Measurements from ENCODE around the gene NUP58. TPM values are rescaled to one million over a fixed set of nuclear protein-coding genes. Genes with fewer than 3 reads are reported as not detected.

NUP58 gene
- total RNA-seq, 1 donor from 2014 or later = 48.4 TPM

DNA sequence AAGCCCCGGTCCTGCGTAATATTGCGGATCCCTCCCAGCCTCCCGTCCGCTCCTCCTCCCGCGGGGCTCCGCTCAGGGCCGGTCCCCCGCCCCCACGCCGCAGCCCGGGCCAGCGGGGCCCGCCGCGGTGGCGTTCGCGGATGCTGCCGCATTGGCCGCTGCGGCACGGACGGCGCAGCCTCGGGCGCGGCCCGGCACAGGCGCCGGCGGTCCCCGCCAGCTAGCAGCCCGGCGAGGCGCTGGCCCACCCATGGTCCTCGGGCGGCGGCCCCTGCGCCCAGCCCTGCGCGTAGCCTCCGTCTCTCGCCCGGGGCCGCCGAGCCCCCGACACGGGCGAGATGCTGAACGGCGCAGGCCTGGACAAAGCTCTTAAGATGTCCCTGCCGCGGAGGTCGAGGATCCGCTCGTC is 70.5 kb downstream of the NUP58 start, which contains the start of gene ATP8A2:
Gene ATP8A2 (plus strand): TSS at position 100 of the 409 bp plus-strand sequence. CDS start 239 bp downstream, at position 339.
- peaks cover 56% of the 10 kb centered on the region for H3K27me3 Mint-ChIP-seq

DNA sequence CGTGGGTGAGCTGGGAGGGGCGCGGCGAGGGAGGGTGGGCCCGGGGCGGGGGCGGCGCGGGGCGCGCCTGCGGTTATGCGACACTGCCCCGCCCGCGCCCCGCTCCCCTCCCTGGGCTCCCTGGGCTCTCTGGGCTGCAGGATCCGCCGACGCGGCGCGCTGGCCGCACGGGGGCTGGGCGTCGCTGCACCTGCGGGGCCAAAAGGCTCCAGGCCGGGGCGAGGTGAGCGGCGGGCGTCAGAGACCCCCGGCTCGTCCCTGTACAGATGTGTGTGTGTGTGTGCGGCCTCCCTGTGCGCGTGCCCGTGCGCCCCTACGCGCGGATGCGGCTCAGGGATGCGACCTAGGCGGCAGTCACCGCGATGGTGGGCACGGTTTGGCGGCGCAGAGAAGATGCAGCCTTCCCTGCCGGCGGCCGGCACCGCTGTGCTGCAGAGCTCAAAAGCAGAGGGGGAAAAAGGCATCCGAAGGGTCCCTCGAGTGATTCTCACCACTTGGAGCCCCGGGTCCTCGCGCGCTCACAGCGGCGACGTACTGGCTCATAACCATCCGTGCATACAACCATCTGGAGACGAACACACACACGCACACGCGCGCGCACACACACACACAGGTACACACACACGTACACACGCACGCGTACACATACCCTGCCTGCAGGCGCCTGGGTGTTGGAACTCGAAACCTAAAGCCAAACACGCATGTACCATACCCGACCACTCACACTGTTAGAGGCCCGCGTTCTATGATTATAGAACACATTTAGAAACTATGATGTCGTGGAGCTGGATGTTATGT is 71.1 kb downstream of the NUP58 start:
- Mint-ChIP-seq H3K27me3 (peaks cover 56% of the 10 kb centered on the region), H3K4me1 (peaks cover 20% of the 10 kb centered on the region), H3K27ac (no peak overlapping the region), H3K9me3 (no peaks in the 10 kb centered on the region), H3K36me3 (ENCODE audit: low read depth) (no peaks in the 10 kb centered on the region), H3K4me3 (peak overlapping the region; percentile 46)
- ChIA-PET POLR2A (no interaction called here), CTCF (no interaction called here)
- ATAC-seq (ENCODE audit: low read depth) (no peak), DNase-seq (no peak)
- TF ChIP-seq, protein P1, sequence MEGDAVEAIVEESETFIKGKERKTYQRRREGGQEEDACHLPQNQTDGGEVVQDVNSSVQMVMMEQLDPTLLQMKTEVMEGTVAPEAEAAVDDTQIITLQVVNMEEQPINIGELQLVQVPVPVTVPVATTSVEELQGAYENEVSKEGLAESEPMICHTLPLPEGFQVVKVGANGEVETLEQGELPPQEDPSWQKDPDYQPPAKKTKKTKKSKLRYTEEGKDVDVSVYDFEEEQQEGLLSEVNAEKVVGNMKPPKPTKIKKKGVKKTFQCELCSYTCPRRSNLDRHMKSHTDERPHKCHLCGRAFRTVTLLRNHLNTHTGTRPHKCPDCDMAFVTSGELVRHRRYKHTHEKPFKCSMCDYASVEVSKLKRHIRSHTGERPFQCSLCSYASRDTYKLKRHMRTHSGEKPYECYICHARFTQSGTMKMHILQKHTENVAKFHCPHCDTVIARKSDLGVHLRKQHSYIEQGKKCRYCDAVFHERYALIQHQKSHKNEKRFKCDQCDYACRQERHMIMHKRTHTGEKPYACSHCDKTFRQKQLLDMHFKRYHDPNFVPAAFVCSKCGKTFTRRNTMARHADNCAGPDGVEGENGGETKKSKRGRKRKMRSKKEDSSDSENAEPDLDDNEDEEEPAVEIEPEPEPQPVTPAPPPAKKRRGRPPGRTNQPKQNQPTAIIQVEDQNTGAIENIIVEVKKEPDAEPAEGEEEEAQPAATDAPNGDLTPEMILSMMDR (IDR thresholded peaks at IDR 0.05) = no peak
- intact Hi-C loops (cut with micrococcal nuclease) = no loop called here

More for the DNA sequence above, 70.5 kb downstream of the NUP58 start, which contains the start of gene ATP8A2:
- Mint-ChIP-seq H3K27ac (no peak within 1 kb of the TSS), H3K9me3 (no peaks in the 10 kb centered on the region), H3K4me3 (peak within 1 kb of the TSS; percentile 70), H3K4me1 (peaks cover 20% of the 10 kb centered on the region), H3K36me3 (ENCODE audit: low read depth) (no peaks in the 10 kb centered on the region)
- CTCF ChIA-PET = no interaction called here
- DNase-seq (peak; percentile 16), ATAC-seq (ENCODE audit: low read depth) (no peak)
- TF ChIP-seq, protein P1 (IDR thresholded peaks at IDR 0.05) = no peak
- POLR2A ChIA-PET = no interaction called here
- intact Hi-C loops (cut with micrococcal nuclease) = no loop called here

DNA sequence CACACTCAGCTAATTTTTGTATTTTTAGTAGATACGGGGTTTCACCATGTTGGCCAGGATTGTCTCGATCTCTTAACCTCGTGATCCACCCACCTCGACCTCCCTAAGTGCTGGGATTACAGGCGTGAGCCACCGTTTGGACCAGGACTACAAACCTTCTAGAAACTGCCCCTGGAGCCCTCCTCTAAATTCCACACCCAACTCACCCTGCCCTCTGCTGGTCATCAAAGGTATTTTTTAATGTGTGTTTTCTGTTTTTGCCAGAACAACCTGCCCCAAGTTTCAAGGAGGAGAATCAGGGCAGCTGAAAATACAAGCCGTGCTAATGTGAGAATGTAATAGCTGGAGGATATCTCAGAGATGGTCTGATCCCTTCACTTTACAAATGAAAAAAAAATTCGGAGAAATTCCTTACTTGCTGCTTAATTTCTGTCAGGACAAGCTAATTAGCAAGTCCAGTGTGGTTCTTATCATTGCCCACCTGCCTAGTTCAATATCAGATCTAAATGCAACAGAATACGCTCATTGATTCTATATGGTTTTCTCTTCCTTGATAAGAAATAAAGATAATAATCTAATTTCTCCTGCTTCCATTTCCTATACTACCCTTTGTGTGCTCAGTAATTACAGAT is 74.4 kb downstream of the NUP58 start:
- Mint-ChIP-seq H3K4me3 (no peak overlapping the region), H3K27me3 (peaks cover 41% of the 10 kb centered on the region), H3K9me3 (no peaks in the 10 kb centered on the region), H3K27ac (no peak overlapping the region), H3K36me3 (ENCODE audit: low read depth) (no peaks in the 10 kb centered on the region), H3K4me1 (peaks cover 14% of the 10 kb centered on the region)
- no peak for DNase-seq
- TF ChIP-seq, protein P1 (IDR thresholded peaks at IDR 0.05) = no peak
- CTCF ChIA-PET = interaction anchor here (0.6 to 2.7 kb wide), 10 partner anchors 8 to 1323 kb away, joined by 3 to 12 read pairs (median 5); no protein-coding TSS in a partner anchor
- POLR2A ChIA-PET = no interaction called here
- intact Hi-C loops (cut with micrococcal nuclease) = loop anchor here (1.0 to 2.0 kb wide), 2 partner anchors 109 to 379 kb away; no protein-coding TSS in a partner anchor
- ATAC-seq (ENCODE audit: low read depth) = no peak

DNA sequence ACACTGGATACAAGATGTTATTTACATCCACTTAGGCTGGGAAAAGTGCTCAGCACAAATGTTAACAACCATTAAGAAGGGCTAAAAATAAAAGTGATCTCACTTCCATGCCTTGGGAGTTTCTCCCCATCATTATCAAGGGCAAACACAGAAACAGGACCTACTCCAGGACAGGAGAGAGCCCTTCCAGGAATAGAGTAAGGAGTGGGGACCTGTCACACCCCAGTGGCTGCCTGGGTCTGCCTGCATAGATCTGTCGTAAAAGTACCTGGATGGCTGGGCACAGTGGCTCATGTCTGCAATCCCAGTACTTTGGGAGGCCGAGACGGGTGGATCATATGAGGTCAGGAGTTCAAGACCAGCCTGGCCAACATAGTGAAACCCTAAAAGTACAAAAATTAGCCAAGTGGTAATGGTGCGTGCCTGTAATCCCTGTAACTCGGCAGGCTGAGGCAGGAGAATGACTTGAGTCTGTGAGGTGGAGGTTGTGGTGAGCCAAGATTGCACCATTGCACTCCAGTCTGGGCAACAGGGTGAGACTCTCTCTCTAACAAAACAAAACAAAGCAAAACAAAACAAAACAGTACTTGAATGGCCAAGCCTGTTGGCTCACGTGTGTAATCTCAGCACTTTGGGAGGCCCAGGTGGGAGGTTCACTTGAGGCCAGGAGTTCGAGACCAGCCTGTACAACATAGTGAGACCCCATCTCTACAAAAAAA is 76.0 kb downstream of the NUP58 start:
- intact Hi-C loops (cut with micrococcal nuclease) = no loop called here
- CTCF ChIA-PET = interaction anchor here (1.8 kb wide), 1 partner anchor 10 kb away, joined by 5 read pairs; no protein-coding TSS in a partner anchor
- ATAC-seq (ENCODE audit: low read depth) = no peak

More for the DNA sequence above, 76.0 kb downstream of the NUP58 start:
- POLR2A ChIA-PET = no interaction called here
- TF ChIP-seq, protein P1 (IDR thresholded peaks at IDR 0.05) = no peak
- Mint-ChIP-seq H3K4me3 (no peak overlapping the region), H3K9me3 (no peaks in the 10 kb centered on the region), H3K36me3 (ENCODE audit: low read depth) (no peaks in the 10 kb centered on the region), H3K27me3 (peaks cover 40% of the 10 kb centered on the region), H3K4me1 (peaks cover 7% of the 10 kb centered on the region), H3K27ac (no peak overlapping the region)
- no peak for DNase-seq

Data from activated B cell treated with CpG ODN at 0.5 μM for 24 hours (primary cell).